Measurements from ENCODE around the gene ARHGAP35.

ARHGAP35 gene

GRCh38 chr19:46842791-46843190 is 18.0 kb upstream of the ARHGAP35 start:
- in situ Hi-C loops (cut with MboI; ENCODE audit: low pct_unique_long_range_greater_than_20kb, low sequenced_read_pairs, unreplicated experiment): loop anchor here (5.0 kb wide), 1 partner anchor 80 kb away; no protein-coding TSS in a partner anchor
- no peak for TF ChIP-seq CTCF (IDR thresholded peaks at IDR 0.05; ENCODE audit: extremely low read depth, insufficient read depth, missing control alignments)
- DNase-seq (ENCODE audit: low spot score): no peak

- TF ChIP-seq CTCF (IDR thresholded peaks at IDR 0.05; ENCODE audit: extremely low read depth, insufficient read depth, missing control alignments): no peak
- no peak for DNase-seq (ENCODE audit: low spot score)
- in situ Hi-C loops (cut with MboI; ENCODE audit: low pct_unique_long_range_greater_than_20kb, low sequenced_read_pairs, unreplicated experiment): loop anchor here (5.0 kb wide), 1 partner anchor 82 kb away; no protein-coding TSS in a partner anchor
Measured at GRCh38 chr19:46844067-46844489, 16.7 kb upstream of the ARHGAP35 start.

GRCh38 chr19:46845959-46846459 is 14.8 kb upstream of the ARHGAP35 start:
- no peak for TF ChIP-seq CTCF (IDR thresholded peaks at IDR 0.05; ENCODE audit: extremely low read depth, insufficient read depth, missing control alignments)
- in situ Hi-C loops (cut with MboI; ENCODE audit: low pct_unique_long_range_greater_than_20kb, low sequenced_read_pairs, unreplicated experiment): no loop called here

GRCh38 chr19:46847528-46847927 is 13.3 kb upstream of the ARHGAP35 start:
- in situ Hi-C loops (cut with MboI; ENCODE audit: low pct_unique_long_range_greater_than_20kb, low sequenced_read_pairs, unreplicated experiment): no loop called here
- TF ChIP-seq CTCF (IDR thresholded peaks at IDR 0.05; ENCODE audit: extremely low read depth, insufficient read depth, missing control alignments): no peak
- no peak for DNase-seq (ENCODE audit: low spot score)

More at GRCh38 chr19:46845959-46846459, 14.8 kb upstream of the ARHGAP35 start:
- no peak for DNase-seq (ENCODE audit: low spot score)

GRCh38 chr19:46848389-46848788 is 12.4 kb upstream of the ARHGAP35 start:
- in situ Hi-C loops (cut with MboI; ENCODE audit: low pct_unique_long_range_greater_than_20kb, low sequenced_read_pairs, unreplicated experiment): no loop called here
- no peak for DNase-seq (ENCODE audit: low spot score)
- TF ChIP-seq CTCF (IDR thresholded peaks at IDR 0.05; ENCODE audit: extremely low read depth, insufficient read depth, missing control alignments): no peak

- no peak for DNase-seq (ENCODE audit: low spot score)
- in situ Hi-C loops (cut with MboI; ENCODE audit: low pct_unique_long_range_greater_than_20kb, low sequenced_read_pairs, unreplicated experiment): loop anchor here (10.0 kb wide), 1 partner anchor 135 kb away; no protein-coding TSS in a partner anchor
- TF ChIP-seq CTCF (IDR thresholded peaks at IDR 0.05; ENCODE audit: extremely low read depth, insufficient read depth, missing control alignments): no peak
Measured at GRCh38 chr19:46849610-46850009, 11.2 kb upstream of the ARHGAP35 start.

Measured in GM13977 (cell line).